GM18511 (cell line): ENCODE results near the gene NDRG2.

ENCODE experiments used
- ATAC-seq: cut with Tn5 transposase; IDR thresholded peaks from one replicate; pipeline ENCODE4 v1.9.1; 2021; ENCODE audit warnings: mild to moderate bottlenecking, moderate library complexity; ENCODE audit not compliant: unreplicated experiment

NDRG2 gene

DNA sequence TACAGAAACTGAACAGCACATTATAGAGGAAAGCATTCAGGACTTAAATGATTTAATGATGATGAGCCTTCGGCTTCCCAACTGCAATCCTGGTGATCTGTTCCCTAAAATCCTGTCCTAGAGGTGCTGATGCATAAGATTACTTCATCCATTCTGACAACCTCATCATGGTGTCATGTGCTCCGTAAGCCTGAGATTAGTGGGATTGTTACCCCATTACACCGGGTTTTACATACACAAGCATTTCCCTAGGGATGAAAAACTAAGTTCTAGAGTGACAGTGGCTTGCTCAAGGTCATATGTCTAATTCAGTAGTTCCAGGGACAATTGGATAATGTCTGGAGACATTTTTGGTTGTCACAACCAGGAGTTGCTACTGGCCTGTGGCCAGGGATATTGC, 12.3 kb upstream of the NDRG2 start:
- ATAC-seq = no peak

DNA sequence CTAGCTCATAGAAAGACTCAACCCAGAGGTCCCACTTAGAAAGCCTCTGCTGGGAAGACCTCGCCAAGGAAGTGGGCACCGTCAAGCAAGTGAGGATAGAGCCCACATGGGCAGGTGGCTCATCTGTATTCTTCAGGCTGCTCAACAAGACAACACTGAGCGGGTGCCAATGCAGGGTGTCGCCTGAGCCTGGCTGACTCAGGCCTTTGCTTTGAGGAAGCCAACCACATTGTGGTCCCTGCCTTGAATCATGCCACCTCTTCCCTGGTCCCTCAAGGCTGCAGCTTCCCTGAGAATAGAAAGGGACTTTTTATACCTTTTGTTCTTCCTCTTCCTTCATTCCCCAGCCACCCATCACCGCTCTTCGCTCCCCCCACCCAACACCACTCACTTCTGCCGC, 11.9 kb upstream of the NDRG2 start:
- no peak for ATAC-seq

DNA sequence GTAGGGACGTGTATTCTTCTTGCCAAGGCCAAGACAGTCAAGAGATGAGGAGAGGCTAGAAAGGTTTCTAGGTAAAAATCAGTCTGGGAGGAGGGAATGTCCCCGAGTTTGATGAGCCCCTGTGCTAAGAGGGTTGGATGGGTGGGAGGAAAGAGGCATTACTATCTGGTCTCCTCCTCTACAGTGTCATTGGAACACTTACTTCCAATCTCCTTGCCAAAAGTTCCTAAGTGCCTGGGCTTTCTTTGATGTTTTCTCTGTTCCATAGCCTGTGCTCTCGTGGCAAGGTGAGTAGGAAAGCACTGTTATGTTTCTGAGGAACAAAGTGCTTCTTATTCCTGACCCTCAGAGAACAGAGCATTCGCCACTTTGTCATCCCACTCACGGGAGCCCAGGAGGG, 9.8 kb upstream of the NDRG2 start, which contains the start of gene RNASE13:
Gene RNASE13, minus strand, starts transcription at position 101 of the 400 bp plus-strand sequence. CDS start 519 bp downstream, outside the sequence.
- ATAC-seq = no peak

DNA sequence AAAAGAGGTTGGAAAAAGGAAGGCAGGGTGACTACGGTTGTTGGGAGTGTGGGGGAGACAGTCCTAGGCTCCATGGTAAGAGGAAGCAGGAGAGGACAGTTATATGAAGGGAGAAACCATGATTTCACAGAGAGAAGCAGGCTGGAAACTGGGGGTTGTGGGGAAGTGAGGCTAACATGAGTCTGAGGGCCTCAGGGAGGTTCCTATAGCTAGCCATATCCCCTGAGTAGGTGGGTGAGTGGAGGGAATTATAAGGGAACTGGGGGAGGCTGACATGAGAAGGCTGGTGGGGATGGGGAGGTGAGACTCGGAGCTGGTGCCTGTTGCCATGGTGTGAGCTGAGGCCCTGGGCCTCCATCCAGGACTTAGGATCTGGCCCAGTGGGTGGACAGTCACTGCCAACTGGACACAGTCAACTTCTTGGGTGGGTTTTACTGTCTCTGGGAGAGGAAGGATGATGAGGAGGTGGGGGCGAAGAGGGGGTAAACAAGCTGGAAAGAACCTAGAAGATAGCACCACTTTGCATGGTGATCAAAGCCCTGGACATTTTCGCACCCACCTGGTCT, 8.4 kb upstream of the NDRG2 start:
- ATAC-seq = no peak

DNA sequence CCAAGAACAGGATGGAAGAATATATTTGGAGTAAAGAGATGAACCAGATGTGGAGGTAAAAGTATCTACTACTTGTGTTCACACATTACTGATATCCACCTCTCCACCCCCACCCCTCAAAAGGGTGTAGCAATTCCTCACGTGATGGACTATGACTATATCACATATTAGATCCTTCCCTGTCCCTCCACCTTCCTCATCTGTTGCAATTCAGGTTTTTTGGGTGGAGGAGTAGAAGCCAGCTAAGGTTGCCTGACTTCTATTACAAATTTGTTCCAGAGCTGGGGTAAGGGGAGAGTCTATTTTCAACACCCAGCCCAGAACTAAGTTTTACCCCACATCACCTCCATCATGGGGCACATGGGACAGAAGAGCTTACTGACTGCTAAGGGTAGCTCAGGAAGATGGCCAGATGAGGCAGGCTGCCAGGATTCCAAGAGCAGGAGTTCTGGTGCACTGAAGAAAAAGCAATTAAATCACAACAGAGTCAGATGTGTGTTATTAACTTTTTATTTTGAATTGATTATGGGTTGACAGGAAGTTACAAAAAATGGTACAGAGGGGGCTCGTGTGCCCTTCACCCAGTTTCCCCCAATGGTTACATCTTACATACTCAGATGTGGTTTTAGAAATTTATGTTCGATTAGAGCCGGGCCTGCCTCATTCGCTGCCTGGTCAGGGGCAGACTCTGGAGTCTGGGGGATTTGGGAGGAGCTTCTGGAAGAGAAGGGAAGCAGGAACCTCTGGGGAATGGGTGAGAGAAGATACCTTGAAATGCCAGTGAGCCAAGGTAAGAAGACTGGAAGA, 7.7 kb upstream of the NDRG2 start:
- no peak for ATAC-seq

DNA sequence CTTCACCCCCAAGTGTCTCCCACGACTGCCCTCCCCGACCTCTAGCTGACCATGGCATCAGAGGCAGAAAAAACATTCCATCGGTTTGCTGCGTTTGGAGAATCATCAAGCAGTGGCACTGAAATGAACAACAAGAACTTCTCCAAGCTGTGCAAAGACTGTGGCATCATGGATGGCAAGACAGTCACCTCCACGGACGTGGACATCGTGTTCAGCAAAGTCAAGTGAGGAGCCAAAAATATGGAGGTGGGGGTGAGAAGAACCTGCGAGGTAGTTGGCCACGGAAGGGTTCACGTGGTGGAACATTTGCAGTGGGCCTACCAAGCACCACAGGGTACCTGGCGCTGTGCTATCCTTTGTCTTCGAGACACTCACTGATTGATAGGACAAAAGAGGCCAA, 5.7 kb upstream of the NDRG2 start:
- ATAC-seq = no peak

DNA sequence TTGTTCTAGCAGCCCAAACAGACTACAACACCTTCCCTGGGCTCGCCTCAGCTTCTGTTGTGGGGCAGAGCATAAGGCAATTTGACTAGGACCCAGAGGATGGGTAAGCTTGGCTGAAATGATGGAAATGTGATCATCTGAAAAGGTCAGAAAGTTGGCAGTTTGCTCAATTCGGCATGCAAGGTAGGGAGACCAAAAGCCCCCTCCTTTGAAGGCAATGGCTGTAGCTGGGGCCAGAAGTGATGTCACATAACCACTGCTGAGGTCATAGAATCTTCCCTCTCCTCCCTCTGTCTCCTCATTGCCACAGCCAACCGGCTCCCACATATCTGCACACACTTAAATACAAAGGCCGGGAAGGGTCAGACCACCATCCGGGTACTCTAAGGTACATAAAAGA, 5.1 kb upstream of the NDRG2 start, which contains the start of gene TPPP2:
Gene TPPP2, plus strand, starts transcription at position 301 of the 400 bp plus-strand sequence. CDS start 365 bp downstream, outside the sequence.
- ATAC-seq = no peak

DNA sequence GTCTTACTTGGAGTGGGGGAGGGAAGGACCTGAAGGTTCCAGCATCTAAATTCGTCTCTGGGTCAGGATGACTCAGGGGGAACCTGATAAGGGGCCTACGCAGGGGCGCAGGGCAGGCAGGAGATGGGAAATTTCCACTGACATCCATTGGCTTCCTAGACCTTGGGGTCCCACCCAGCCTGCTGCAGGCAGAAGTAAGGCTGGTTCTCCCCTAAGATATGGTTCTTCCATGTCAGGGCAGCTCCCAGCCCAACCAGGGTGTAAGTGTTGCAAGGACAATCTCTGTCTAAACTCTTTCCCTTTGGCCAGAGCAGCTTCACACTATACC, 2.1 kb upstream of the NDRG2 start:
- ATAC-seq = no peak

DNA sequence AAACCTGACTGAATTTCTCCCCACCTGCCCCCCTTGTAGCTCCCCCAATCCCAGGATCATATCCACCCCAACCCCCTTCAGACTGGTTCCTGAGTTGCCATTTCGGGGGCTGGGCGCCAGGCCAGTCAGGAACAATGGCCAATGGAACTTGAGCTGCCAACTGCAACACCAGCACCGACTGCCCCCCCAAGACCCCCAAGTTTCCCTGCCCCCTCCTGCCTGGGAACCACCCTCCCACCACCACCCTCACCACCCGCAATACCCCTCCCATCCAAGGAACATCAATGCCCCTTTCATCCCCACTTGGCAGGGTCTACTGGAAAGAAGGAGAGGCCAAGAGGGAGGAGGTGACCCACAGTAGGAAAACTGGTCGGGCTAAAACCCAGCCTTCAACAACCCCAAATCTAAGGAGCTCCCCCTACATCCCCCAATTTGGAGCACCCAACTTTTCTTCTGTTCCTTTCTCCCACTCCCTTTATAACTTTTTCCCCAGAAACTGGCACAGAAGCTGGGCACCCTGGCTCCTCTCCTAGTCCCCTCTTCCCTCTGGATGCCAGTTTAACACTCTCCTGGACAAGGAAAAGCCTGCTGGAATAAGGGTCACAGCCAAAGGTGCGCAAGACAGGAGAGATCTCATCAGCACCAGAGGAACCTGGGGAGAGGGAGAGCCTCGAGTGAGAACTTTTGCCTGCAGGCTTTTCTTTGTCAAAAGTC, 1.6 kb upstream of the NDRG2 start:
- ATAC-seq = no peak

DNA sequence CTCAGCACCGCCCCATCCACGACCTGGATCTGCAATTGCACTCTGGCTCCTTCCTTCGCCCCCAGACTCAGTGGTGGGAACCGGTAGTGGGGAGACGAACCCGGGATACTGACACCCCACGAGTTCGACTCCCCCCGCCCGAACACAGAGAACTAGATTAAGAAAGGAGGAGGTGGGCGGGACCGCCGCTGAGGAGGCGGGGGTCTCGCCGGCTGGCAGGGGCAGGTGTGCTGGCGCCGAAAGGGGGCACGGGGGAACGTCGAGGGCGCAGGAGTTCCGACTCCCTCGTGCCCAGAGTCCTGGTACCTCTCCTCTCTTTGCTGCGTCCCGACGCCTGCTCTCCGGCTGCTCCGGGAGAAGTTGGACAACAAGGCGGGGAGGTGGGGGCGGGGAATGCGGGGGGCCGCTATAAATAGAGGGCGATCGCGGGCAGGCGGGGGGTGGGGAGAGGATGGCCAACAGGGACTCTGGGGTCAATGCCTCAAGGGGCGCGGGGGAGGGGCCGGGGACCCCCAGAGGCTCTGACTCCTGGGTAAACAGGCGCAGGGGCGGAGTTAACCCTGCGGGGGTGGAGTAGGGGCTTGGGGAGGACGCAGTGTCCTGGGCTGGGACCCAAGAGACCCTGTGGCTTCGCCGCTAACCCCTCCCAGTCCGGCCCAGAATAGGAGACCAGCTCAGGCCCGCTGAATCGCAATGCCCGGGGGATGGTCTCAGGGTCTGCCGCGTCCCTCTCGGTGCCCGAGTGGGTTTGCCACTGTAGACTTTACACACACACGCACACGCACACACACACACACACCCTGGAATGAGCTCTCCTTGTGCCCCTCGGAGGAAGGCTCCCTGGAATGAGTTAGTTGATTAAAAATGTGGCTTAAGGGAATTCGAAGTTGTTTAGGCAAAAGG, 761 bp upstream of the NDRG2 start:
- no peak for ATAC-seq

DNA sequence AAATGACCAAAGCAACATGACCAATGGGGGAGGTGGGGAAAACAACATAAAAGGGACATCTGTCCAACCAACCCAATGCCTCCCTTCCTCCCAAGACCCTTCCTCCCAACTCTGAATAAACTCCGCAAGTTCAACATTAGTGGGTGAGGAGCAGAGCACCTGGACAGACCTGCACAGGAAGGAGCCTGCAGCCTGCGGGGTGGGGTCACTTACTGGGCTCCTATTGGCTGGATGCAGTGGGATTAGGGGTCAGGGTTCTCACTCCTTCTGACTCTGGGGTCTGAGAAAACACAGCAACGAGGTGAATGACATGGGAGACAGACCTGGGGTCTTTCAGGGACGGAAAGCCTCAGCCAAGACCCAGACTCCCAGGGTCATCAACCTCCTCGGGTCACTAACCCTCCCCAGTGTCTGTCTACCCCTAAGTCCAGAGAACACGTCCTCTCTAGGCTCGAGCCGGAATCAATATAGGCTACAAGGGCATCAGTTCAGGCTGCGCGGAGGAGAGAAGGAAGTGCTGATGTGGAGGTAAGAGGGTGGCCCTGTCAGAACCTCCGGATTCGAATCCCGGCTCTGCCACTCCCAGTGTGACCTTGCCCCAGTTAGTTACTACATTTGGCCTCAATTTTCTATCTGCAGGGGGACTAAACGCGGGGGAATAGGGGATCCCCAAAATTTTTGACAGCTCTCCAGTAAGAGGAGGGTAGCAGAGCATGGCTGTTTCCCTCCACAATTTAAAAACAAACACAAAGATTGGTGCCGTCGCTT, 860 bp downstream of the NDRG2 start:
- no peak for ATAC-seq

DNA sequence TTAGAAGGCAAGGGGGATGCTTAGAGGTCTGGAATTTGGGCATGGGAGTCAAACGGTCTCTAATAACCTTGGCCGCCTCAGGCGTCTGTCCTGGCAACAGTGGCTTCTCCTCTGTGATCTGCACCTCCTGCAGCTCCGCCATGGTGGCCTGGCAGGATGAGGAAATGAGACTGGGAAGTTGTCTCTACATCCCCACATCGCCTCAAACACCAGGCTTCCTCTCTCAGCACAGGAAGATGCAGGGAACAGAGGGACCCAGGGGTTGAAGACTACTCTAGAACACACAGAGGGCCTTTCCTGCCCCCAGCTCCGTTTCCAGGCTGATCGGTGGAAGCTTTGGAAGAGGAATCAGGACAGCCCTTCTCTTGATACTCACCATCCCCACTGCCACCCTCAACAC, 1.7 kb downstream of the NDRG2 start:
- no peak for ATAC-seq

DNA sequence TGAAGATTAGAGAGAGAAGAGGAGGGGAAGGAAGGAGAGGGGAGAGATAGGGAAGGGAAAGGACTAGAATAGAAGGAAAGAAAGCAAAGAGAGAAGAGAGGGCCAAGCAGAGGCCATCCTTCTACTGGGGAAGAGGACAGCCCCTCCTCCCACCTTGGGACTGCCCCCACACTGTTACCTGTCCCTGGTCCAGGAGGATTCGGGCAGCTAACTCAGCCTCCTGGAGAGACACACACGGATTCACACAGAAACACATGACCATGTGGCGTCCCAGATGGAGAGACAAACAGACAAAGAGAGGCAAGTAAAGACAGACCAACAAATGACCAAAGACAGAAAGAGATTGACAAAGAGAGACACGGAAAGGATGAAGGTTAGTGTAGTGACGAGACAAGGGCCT, 2.2 kb downstream of the NDRG2 start:
- no peak for ATAC-seq

DNA sequence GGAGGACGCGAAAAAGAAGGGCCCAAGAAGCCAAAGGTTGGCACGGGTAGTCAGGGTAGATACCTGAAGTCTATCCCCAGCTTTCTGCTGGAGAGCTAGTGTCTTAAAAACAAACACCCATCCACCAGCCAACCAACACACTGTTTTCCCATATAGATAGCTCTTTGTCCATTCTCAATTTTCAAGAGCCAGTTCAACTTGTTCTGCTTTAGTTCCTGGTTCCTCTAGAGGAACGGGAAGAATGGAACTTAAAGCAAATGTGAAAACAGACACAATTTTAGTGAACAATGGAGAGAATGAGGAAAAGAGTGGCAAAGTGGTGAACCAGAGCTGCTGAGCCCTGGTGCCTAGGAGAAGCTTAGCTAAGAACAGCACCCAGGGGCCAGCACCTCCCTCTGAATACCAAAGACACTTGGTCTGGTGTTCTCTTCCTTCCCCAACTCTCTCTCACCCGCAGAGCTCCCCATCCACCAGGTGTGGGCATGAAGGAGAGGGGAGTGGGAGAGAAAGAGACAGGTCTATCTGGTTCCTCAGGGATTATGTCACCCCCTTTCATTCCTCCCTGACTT, 3.8 kb downstream of the NDRG2 start:
- no peak for ATAC-seq

DNA sequence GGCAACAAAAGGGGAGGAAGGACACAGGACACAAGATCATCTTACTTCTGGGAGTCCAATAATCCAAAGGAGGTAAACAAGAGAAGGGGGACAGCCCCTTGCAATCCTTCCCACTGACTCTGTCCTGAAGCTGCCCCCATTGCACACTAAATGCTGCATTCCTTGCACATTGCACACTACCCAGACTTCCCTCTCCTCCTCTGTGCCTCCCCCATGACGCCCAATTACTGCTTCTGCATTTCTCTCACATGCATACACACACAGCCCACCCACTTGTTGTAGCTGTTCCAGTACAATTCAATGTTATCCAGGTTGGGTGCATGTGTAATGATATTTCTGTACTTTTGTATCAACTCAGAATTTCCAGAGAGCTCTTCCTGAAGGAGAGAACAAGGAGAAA, 5.5 kb downstream of the NDRG2 start:
- ATAC-seq = no peak

DNA sequence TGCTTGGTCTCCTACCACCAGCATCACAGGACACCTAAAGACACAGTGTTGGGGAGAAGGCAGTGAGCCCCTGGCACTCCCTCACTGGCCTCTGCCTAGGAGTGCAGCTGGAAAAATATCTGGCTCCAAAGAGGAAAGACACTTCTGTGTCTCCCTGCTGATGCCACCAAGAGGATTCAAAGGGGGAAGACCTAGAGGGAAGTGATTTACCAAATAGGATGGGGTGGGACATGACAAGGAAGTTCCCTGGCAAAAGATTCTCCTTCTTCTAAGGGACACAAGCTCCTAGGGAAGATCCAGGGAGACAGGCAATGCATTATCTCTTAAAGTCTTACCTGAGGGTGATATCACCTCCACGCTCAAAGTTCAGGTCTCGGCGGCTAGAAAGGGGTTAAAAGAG, 6.1 kb downstream of the NDRG2 start:
- no peak for ATAC-seq

DNA sequence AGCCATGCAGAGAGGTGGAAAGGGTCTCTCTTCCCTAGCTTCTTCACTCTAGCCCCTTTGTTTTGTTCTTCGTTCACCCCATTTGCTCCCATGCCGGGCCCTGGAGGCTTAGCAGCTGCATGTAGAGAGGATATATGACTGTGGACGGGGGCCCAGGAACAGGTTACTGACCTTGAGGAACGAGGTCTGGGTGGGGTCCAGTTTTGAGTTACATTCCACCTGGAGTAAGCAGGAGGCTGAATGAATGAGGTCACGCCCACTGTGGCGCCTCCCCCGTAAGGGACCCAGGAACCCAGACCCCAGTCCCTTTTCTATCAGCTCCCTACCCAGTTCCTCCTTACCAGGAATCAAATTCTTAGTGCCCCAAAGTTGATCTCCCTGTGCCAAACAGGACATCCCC, 6.6 kb downstream of the NDRG2 start:
- ATAC-seq = no peak

DNA sequence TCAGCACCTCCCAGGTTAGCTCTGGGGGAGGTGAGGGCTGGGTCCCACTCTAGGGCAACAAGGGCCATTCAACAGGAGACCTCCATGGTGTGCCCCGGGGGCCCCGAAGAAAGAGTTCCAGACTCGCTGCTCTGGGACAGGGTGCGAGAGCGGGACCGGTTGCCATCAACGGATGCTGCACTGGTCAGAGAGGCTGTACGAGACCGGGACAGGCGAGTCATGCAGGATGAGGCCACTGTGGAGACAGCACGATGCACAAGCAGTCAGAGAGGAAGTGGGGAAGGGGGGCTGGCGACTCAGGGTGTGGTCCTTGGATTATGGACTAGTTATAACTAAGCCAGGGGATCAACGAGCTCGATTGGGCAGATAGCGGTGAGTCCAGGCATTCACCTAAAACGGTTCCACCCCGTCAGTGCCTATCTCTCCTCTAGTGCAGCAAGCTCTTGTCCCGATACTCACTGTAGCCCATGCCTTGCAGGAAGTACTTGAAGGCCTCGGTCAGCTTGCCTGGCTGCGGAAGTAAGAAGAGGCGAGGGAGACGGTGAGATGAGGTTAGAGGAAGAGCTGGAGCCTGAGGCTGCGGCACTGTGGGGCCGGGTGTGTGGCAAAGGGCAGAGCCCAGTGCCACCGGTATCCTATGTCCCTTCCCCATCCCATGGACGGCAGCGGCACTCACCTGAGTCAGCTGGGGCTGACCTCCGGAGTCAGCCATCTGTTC, 7.2 kb downstream of the NDRG2 start:
- no peak for ATAC-seq

DNA sequence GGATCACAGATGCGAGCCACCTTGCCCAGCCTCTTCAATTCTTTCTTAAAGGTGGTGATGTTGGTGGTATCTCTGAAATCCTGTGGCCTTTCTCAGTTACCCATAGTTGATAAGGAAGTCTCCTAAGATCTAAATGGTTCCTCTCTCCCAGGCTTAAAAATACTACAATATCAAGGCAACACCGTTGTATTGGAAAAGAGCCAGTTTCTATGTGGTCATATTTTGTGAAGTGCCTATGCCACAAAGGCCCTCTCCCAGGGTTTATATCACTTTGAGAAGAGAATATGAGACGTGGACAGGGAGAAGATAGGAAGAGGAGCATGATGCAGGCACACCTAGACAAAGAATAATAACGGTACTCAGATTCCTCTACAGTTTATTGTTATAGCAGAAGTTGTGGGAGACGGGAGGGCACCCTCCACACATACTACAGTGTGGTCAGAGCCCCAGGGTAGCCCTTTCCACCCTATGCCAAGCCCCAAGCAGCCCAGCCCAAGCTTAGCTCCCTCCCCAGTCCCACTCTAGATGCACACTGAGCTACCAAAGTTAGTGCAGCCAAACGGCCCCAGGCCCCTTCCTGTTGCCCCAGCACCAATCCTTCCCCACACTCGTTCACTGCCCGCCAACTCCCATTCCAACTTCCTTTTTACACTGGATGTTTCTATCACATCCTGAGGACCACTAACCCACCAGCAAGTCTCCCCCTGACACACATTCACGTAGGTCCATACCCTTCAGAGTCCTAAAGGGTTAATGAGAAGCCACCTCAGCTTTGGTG, 8.3 kb downstream of the NDRG2 start:
- ATAC-seq = no peak
